ENCODE results near the gene BCL7C. TPM values are rescaled to one million over a fixed set of nuclear protein-coding genes. Genes with fewer than 3 reads are reported as not detected.

The BCL7C gene
- total RNA-seq, 1 donor from 2014 or later: 43.9 TPM

GRCh38 chr16:30858829-30859423 lies 35.0 kb downstream of the BCL7C start:
- no peak overlapping the region for H3K4me3 Mint-ChIP-seq
- H3K9me3 Mint-ChIP-seq: no peaks in the 10 kb centered on the region
- H3K27me3 Mint-ChIP-seq (ENCODE audit: low read depth): no peaks in the 10 kb centered on the region
- peak overlapping the region; percentile 60 for H3K27ac Mint-ChIP-seq
- peaks cover 6% of the 10 kb centered on the region for H3K36me3 Mint-ChIP-seq
- TF ChIP-seq, protein P1, sequence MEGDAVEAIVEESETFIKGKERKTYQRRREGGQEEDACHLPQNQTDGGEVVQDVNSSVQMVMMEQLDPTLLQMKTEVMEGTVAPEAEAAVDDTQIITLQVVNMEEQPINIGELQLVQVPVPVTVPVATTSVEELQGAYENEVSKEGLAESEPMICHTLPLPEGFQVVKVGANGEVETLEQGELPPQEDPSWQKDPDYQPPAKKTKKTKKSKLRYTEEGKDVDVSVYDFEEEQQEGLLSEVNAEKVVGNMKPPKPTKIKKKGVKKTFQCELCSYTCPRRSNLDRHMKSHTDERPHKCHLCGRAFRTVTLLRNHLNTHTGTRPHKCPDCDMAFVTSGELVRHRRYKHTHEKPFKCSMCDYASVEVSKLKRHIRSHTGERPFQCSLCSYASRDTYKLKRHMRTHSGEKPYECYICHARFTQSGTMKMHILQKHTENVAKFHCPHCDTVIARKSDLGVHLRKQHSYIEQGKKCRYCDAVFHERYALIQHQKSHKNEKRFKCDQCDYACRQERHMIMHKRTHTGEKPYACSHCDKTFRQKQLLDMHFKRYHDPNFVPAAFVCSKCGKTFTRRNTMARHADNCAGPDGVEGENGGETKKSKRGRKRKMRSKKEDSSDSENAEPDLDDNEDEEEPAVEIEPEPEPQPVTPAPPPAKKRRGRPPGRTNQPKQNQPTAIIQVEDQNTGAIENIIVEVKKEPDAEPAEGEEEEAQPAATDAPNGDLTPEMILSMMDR (IDR thresholded peaks at IDR 0.05; ENCODE audit: unreplicated experiment): no peak
- DNase-seq (ENCODE audit: low spot score in 2 of 2, unreplicated experiment in 2 of 2): no peak
- peaks cover 10% of the 10 kb centered on the region for H3K4me1 Mint-ChIP-seq

DNA sequence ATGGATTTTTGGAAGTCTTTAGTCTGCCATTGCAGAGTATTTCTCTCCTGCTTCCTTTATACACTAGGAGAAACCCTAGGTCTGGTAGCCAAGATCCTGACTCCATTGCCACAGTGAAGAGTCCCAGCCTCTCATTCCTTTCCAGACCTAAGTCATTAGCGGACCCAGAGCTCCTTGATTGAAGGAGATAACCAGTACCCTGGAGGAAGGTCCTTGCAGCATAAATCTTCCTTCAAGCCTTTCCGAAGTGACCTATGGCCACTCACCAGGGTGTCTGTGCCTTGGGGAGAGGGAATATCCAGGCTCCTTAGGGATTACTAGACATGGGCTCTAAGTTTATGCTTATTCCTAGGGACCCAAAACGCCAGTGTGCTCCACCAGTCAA lies 35.8 kb downstream of the BCL7C start:
- no peak overlapping the region for H3K27ac Mint-ChIP-seq
- no peak for DNase-seq (ENCODE audit: low spot score in 2 of 2, unreplicated experiment in 2 of 2)
- no peak overlapping the region for H3K4me3 Mint-ChIP-seq
- H3K36me3 Mint-ChIP-seq: peaks cover 14% of the 10 kb centered on the region
- TF ChIP-seq, protein P1 (IDR thresholded peaks at IDR 0.05; ENCODE audit: unreplicated experiment): no peak
- no peaks in the 10 kb centered on the region for H3K9me3 Mint-ChIP-seq
- H3K4me1 Mint-ChIP-seq: peaks cover 10% of the 10 kb centered on the region
- no peaks in the 10 kb centered on the region for H3K27me3 Mint-ChIP-seq (ENCODE audit: low read depth)

GRCh38 chr16:30853758-30854157 lies 40.1 kb downstream of the BCL7C start:
- H3K4me1 Mint-ChIP-seq: peaks cover 7% of the 10 kb centered on the region
- TF ChIP-seq, protein P1 (IDR thresholded peaks at IDR 0.05; ENCODE audit: unreplicated experiment): no peak
- no peak for DNase-seq (ENCODE audit: low spot score in 2 of 2, unreplicated experiment in 2 of 2)
- no peaks in the 10 kb centered on the region for H3K27me3 Mint-ChIP-seq (ENCODE audit: low read depth)
- no peak overlapping the region for H3K27ac Mint-ChIP-seq
- H3K4me3 Mint-ChIP-seq: no peak overlapping the region
- H3K9me3 Mint-ChIP-seq: peaks cover 4% of the 10 kb centered on the region
- H3K36me3 Mint-ChIP-seq: peaks cover 21% of the 10 kb centered on the region

GRCh38 chr16:30850246-30850645 lies 43.6 kb downstream of the BCL7C start:
- Mint-ChIP-seq H3K27ac (no peak overlapping the region), H3K4me1 (no peaks in the 10 kb centered on the region), H3K27me3 (ENCODE audit: low read depth) (no peaks in the 10 kb centered on the region), H3K4me3 (no peak overlapping the region), H3K36me3 (peaks cover 19% of the 10 kb centered on the region), H3K9me3 (peaks cover 4% of the 10 kb centered on the region)
- TF ChIP-seq, protein P1 (IDR thresholded peaks at IDR 0.05; ENCODE audit: unreplicated experiment): no peak
- no peak for DNase-seq (ENCODE audit: low spot score in 2 of 2, unreplicated experiment in 2 of 2)

DNA sequence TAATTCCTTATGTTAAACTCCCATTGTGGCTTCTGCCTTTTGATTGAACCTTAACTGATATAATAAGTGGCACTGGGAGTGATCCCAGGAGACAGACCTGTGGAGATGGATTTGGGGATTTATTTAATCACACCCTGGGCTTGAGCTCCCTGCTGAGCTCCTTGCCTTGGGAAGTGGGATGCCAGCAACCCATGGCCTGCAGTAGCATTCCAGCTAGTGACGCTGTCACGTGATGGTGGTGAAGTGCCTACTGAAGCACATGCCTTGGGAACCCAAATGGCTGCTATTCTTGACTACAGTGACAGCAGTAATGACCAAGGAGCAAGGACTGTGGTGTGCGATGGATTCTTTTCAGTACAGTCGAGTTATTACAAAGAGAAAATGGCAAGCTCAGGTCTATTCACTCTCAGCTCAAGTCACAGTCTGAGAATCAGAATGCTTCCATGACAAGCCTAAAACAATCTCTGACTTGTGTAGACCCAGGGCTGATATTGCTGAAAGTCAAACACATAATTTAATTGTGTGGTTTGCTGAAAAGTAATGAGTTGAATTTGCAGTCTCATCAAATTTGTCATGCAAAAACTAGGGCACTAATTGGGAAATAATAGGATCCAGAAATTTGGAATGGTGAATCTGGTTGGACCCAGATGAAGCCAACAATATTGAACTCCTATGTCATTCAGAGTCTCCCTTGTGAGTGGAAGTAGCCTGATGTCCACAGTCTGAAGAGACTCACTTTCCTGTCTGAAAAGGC lies 47.1 kb downstream of the BCL7C start:
- Mint-ChIP-seq H3K27ac (no peak overlapping the region), H3K4me3 (no peak overlapping the region), H3K36me3 (peaks cover 11% of the 10 kb centered on the region), H3K27me3 (ENCODE audit: low read depth) (no peaks in the 10 kb centered on the region), H3K9me3 (peaks cover 7% of the 10 kb centered on the region), H3K4me1 (no peaks in the 10 kb centered on the region)
- TF ChIP-seq, protein P1 (IDR thresholded peaks at IDR 0.05; ENCODE audit: unreplicated experiment): no peak
- DNase-seq (ENCODE audit: low spot score in 2 of 2, unreplicated experiment in 2 of 2): no peak
